HL-60 (cell line): ENCODE data around the gene DRC7.
A peak's percentile ranks its signal among the peaks of the same experiment; 100 is the strongest.
"Not testable (repeated sequence)": the region's sequence is repeated elsewhere in the genome, so short reads cannot be mapped to it uniquely, and the experiment has no call there.

Experiments used
- DNase-seq, 2 experiments: peaks; one replicate each; pipeline ENCODE4 v3.0.0-alpha.2; 2010 to 2020; ENCODE audit warnings: low read depth in 1 of 2, low spot score in 1 of 2
- H3K27ac ChIP-seq: fragments of 250-450 bp; sonication (Bioruptor Pico); replicated peaks from 2 replicates; pipeline ENCODE4 v1.5.1; 2020; ENCODE audit warnings: mild to moderate bottlenecking, moderate library complexity
- H3K27me3 ChIP-seq: fragments of 250-450 bp; sonication (Bioruptor Pico); 2 replicates; pipeline ENCODE4 v1.5.1; 2021; ENCODE audit warnings: mild to moderate bottlenecking, moderate library complexity; ENCODE audit not compliant: insufficient read depth, poor library complexity, severe bottlenecking
- H3K4me3 ChIP-seq: replicated peaks from 2 replicates; pipeline ENCODE4 v1.5.1; 2011; ENCODE audit warnings: mild to moderate bottlenecking, control low read depth, low read length; ENCODE audit not compliant: insufficient read depth
- CTCF ChIP-seq: IDR thresholded peaks from one replicate; pipeline ENCODE4 v1.5.1; 2011; ENCODE audit warnings: low read length, control low read depth, inconsistent platforms; ENCODE audit not compliant: insufficient read depth
- GABPA ChIP-seq: IDR thresholded peaks from 2 replicates; pipeline ENCODE4 v1.6.1; 2012; ENCODE audit warnings: low read depth
- POLR2AphosphoS5 ChIP-seq: IDR thresholded peaks from 2 replicates; pipeline ENCODE4 v1.6.1; 2012; ENCODE audit warnings: low read depth
- SPI1 ChIP-seq: IDR thresholded peaks from 2 replicates; pipeline ENCODE4 v1.6.1; 2012; ENCODE audit warnings: low read depth, mild to moderate bottlenecking, borderline replicate concordance
- TF ChIP-seq, protein P1 (sequence below): IDR thresholded peaks from 2 replicates; pipeline ENCODE4 v1.6.1; 2012; ENCODE audit warnings: low read depth; ENCODE audit not compliant: insufficient replicate concordance

Gene DRC7

GRCh38 chr16:57669476-57670162 is 25.0 kb upstream of the DRC7 start:
- no peak for TF ChIP-seq POLR2AphosphoS5
- no peak for TF ChIP-seq GABPA
- TF ChIP-seq, protein P1, sequence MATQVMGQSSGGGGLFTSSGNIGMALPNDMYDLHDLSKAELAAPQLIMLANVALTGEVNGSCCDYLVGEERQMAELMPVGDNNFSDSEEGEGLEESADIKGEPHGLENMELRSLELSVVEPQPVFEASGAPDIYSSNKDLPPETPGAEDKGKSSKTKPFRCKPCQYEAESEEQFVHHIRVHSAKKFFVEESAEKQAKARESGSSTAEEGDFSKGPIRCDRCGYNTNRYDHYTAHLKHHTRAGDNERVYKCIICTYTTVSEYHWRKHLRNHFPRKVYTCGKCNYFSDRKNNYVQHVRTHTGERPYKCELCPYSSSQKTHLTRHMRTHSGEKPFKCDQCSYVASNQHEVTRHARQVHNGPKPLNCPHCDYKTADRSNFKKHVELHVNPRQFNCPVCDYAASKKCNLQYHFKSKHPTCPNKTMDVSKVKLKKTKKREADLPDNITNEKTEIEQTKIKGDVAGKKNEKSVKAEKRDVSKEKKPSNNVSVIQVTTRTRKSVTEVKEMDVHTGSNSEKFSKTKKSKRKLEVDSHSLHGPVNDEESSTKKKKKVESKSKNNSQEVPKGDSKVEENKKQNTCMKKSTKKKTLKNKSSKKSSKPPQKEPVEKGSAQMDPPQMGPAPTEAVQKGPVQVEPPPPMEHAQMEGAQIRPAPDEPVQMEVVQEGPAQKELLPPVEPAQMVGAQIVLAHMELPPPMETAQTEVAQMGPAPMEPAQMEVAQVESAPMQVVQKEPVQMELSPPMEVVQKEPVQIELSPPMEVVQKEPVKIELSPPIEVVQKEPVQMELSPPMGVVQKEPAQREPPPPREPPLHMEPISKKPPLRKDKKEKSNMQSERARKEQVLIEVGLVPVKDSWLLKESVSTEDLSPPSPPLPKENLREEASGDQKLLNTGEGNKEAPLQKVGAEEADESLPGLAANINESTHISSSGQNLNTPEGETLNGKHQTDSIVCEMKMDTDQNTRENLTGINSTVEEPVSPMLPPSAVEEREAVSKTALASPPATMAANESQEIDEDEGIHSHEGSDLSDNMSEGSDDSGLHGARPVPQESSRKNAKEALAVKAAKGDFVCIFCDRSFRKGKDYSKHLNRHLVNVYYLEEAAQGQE, result no peak
- TF ChIP-seq CTCF, result no peak
- no peak for TF ChIP-seq SPI1
- peak; percentile 36 to 65 for DNase-seq
- peak overlapping the region; percentile 80 for H3K27ac ChIP-seq
- H3K4me3 ChIP-seq, result no peak overlapping the region; the same call in 1 of the 2 replicates
- H3K27me3 ChIP-seq, result no peaks in the 10 kb centered on the region

DNA sequence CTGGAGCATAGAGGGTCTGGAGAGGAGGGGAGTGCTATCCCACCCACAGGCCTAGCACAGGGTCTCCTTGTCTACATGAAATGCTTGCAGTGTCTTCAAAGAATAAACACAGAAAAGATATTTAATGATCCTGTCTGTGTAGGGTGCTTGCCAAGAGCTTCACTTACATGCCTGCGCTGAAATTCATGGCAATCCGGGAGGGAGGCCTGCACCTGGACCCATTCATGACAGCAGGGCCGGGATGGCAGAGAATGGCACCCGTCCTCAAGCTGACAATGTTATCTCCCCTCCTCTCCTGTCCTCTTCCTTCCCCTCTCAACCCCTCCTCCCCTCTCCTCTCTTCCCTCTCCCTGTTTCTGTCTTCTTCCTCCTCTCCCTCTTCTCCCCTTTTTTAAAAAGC is 24.4 kb upstream of the DRC7 start:
- Histone ChIP-seq H3K27me3 (no peaks in the 10 kb centered on the region), H3K27ac (peak overlapping the region; percentile 25), H3K4me3 (no peak overlapping the region; the same call in 1 of the 2 replicates)
- TF ChIP-seq CTCF (no peak), SPI1 (no peak), GABPA (no peak), POLR2AphosphoS5 (no peak)
- TF ChIP-seq, protein P1, result no peak
- no peak for DNase-seq

GRCh38 chr16:57671451-57671850 is 23.2 kb upstream of the DRC7 start:
- not testable (repeated sequence) for H3K4me3 ChIP-seq, H3K27me3 ChIP-seq, DNase-seq, H3K27ac ChIP-seq

GRCh38 chr16:57672416-57672815 is 22.2 kb upstream of the DRC7 start:
- no peak for DNase-seq
- TF ChIP-seq, protein P1, result no peak
- TF ChIP-seq CTCF (no peak), SPI1 (no peak)
- H3K27me3 ChIP-seq, result no peaks in the 10 kb centered on the region
- H3K27ac ChIP-seq, result no peak overlapping the region
- no peak overlapping the region for H3K4me3 ChIP-seq
